OCI-M1 (cell line): Measurements from ENCODE around the gene DAPK1.
A peak's percentile ranks its signal among the peaks of the same experiment; 100 is the strongest.

Source experiments
- DNase-seq: peaks from one replicate; lab custom pipeline; 2025; lab: John Stamatoyannopoulos, UW

The DAPK1 gene

GRCh38 chr9:87644659-87645058 is 147.0 kb downstream of the DAPK1 start:
- no peak for DNase-seq

- DNase-seq: no peak
Observed at GRCh38 chr9:87646546-87646945, 148.9 kb downstream of the DAPK1 start.

GRCh38 chr9:87647114-87647513 is 149.4 kb downstream of the DAPK1 start:
- DNase-seq: no peak

- no peak for DNase-seq
Observed at GRCh38 chr9:87648606-87649005, 150.9 kb downstream of the DAPK1 start.

- DNase-seq: no peak
Observed at GRCh38 chr9:87650611-87651295, 153.1 kb downstream of the DAPK1 start.

GRCh38 chr9:87651431-87651830 is 153.8 kb downstream of the DAPK1 start:
- no peak for DNase-seq

GRCh38 chr9:87653941-87654340 is 156.3 kb downstream of the DAPK1 start:
- DNase-seq: no peak

- no peak for DNase-seq
Observed at GRCh38 chr9:87655731-87656130, 158.1 kb downstream of the DAPK1 start.

- DNase-seq: no peak
Observed at GRCh38 chr9:87656485-87656884, 158.8 kb downstream of the DAPK1 start.

- DNase-seq: no peak
Observed at GRCh38 chr9:87657190-87657589, 159.5 kb downstream of the DAPK1 start.

GRCh38 chr9:87657893-87658292 is 160.2 kb downstream of the DAPK1 start:
- DNase-seq: no peak

- no peak for DNase-seq
Observed at GRCh38 chr9:87658511-87658910, 160.8 kb downstream of the DAPK1 start.

GRCh38 chr9:87659534-87660419 is 162.1 kb downstream of the DAPK1 start:
- DNase-seq: no peak

GRCh38 chr9:87661241-87661640 is 163.6 kb downstream of the DAPK1 start:
- DNase-seq: no peak

- DNase-seq: peak; percentile 77
Observed at GRCh38 chr9:87662808-87663528, 165.3 kb downstream of the DAPK1 start.

- DNase-seq: no peak
Observed at GRCh38 chr9:87663556-87663955, 165.9 kb downstream of the DAPK1 start.

- no peak for DNase-seq
Observed at GRCh38 chr9:87664153-87665060, 166.7 kb downstream of the DAPK1 start.

GRCh38 chr9:87665505-87665904 is 167.8 kb downstream of the DAPK1 start:
- no peak for DNase-seq

- peak; percentile 72 for DNase-seq
Observed at GRCh38 chr9:87667164-87667738, 169.6 kb downstream of the DAPK1 start.

GRCh38 chr9:87668222-87668621 is 170.6 kb downstream of the DAPK1 start:
- no peak for DNase-seq

- no peak for DNase-seq
Observed at GRCh38 chr9:87668722-87669121, 171.1 kb downstream of the DAPK1 start.
